Hematopoietic multipotent progenitor cell treated with erythropoietin and hydrocortisone succinate and interleukin-3 and kit ligand, for 6 days (in vitro differentiated cells): ENCODE measurements around the gene PLCG2.
A peak's percentile ranks its signal among the peaks of the same experiment; 100 is the strongest.

Experiments
- DNase-seq: peaks from one replicate; pipeline ENCODE4 v3.0.0-alpha.2; 2015

The PLCG2 gene

GRCh38 chr16:81817789-81818567 lies 38.9 kb downstream of the PLCG2 start:
- DNase-seq, result peak; percentile 64

GRCh38 chr16:81818568-81818896 lies 39.4 kb downstream of the PLCG2 start:
- no peak for DNase-seq

- no peak for DNase-seq
These were observed 39.8 kb downstream of the PLCG2 start for GRCh38 chr16:81818905-81819304.

- no peak for DNase-seq
These were observed 42.5 kb downstream of the PLCG2 start for GRCh38 chr16:81821436-81822128.

- DNase-seq, result peak; percentile 65
These were observed 44.0 kb downstream of the PLCG2 start for GRCh38 chr16:81823111-81823510.

GRCh38 chr16:81823734-81824133 lies 44.6 kb downstream of the PLCG2 start:
- no peak for DNase-seq

GRCh38 chr16:81826523-81826922 lies 47.4 kb downstream of the PLCG2 start:
- DNase-seq, result no peak

- DNase-seq, result no peak
These were observed 51.9 kb downstream of the PLCG2 start for GRCh38 chr16:81830845-81831540.

GRCh38 chr16:81831722-81832126 lies 52.6 kb downstream of the PLCG2 start:
- DNase-seq, result peak; percentile 91

GRCh38 chr16:81832801-81833547 lies 53.9 kb downstream of the PLCG2 start:
- no peak for DNase-seq

- DNase-seq, result no peak
These were observed 54.7 kb downstream of the PLCG2 start for GRCh38 chr16:81833751-81834150.

- no peak for DNase-seq
These were observed 55.8 kb downstream of the PLCG2 start for GRCh38 chr16:81834868-81835267.

- no peak for DNase-seq
These were observed 57.4 kb downstream of the PLCG2 start for GRCh38 chr16:81836279-81837054.

GRCh38 chr16:81837312-81837751 lies 58.2 kb downstream of the PLCG2 start:
- DNase-seq, result no peak

GRCh38 chr16:81838794-81839193 lies 59.7 kb downstream of the PLCG2 start:
- DNase-seq, result no peak

- no peak for DNase-seq
These were observed 62.6 kb downstream of the PLCG2 start for GRCh38 chr16:81841722-81842121.

GRCh38 chr16:81842564-81843242 lies 63.6 kb downstream of the PLCG2 start:
- no peak for DNase-seq

- no peak for DNase-seq
These were observed 64.1 kb downstream of the PLCG2 start for GRCh38 chr16:81843243-81843582.

GRCh38 chr16:81843683-81844082 lies 64.6 kb downstream of the PLCG2 start:
- DNase-seq, result no peak

- no peak for DNase-seq
These were observed 67.0 kb downstream of the PLCG2 start for GRCh38 chr16:81846105-81846504.

- no peak for DNase-seq
These were observed 69.3 kb downstream of the PLCG2 start for GRCh38 chr16:81848306-81848853.
